Epidermal melanocyte (primary cell): Measurements from ENCODE around the gene GNG14.
"Not testable (repeated sequence)": the region's sequence is repeated elsewhere in the genome, so short reads cannot be mapped to it uniquely, and the experiment has no call there.

Source experiments
- DNase-seq: peaks from one replicate; pipeline ENCODE4 v3.0.0; 2011; ENCODE audit warnings: low spot score; ENCODE audit not compliant: insufficient read length

GNG14 gene

GRCh38 chr19:12723641-12724426 is 36.0 kb downstream of the GNG14 start, which contains the start of gene TNPO2:
TSS of gene TNPO2 (minus strand) at chr19:12723932. CDS start at chr19:12720977, 2,955 bp downstream.
- DNase-seq, result peak; percentile 80

DNA sequence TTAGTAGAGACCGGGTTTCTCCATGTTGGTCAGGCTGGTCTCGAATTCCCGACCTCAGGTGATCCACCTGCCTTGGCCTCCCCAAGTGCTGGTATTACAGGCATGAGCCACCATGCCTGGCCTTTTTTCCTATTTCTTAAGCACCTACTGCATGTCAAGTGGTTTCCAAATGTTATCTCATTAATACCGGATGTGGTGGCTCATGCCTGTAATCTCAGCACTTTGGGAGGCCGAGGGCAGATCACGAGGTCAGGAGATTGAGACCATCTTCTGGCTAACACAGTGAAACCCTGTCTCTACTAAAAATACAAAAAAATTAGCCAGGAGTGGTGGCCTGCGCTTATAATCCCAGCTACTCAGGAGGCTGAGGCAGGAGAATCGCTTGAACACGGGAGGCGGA is 37.8 kb downstream of the GNG14 start:
- not testable (repeated sequence) for DNase-seq

GRCh38 chr19:12726988-12727316 is 39.2 kb downstream of the GNG14 start:
- no peak for DNase-seq

DNA sequence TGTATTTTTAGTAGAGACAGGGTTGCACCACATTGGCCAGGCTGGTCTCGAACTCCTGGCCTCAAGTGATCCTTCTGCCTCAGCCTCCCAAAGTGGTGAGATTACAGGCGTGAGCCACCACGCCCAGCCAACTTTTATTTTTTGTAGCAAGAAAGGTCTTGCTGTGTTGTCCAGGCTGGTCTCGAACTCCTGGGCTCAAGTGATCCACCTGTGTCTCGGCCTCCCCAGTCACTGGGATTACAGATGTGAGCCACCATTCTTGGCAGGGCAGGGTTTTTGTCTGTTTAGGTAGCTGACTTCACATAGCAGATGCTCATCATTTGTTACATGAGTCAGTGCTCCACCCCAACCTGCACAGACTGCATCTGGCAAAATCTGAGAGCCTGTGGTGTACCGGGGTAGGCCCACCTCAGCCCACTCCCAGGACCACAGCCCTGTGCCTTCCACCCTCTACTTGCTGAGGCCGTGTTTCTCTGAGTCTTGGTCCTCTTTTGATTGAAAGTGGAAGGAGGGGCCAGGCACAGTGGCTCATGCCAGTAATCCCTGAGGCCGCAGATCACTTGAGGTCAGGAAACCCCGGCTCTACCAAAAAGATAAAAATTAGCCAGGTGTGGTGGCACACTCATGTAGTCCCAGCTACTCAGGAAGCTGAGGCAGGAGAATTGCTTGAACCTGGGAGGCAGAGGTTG is 40.1 kb downstream of the GNG14 start:
- DNase-seq, result no peak

DNA sequence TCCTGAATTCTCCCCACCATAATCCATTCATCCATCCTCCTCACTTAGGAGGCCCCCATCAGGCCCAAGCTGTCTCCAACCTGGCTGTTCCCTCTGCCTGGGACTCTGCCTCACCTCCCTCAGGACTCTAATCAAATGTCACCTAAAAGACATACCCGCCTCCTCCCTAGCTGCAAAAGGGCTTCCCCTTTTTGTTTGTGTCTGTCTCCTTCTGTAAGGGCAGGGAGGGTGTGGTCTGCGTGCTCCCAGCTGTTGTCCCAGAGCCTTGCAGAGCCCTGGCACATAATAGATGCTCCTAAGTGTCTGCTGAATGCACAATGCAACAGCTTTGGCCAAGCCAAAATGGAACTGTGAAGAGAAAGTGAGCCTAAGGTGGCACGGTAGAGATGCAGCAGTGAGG is 42.3 kb downstream of the GNG14 start:
- no peak for DNase-seq

DNA sequence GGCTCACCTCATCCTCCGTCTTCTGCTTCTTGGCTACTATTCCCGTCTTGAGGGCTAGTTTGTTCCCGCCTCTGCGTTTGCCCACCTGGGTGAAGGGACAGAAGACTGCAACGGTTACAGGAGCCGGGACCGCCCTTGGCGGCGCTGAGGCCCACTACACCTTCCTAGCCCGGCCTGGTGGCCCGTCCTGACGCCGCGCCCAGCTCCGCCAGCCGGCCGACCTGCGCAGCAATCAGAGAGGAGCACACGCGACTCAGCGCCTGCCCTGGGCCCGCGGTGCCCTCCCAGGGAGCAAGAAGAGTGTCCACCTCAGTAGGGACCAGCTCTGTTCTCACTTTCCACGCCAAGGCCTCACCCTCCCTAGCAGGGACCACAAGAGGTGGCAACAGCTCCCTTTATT is 43.5 kb downstream of the GNG14 start:
- no peak for DNase-seq

DNA sequence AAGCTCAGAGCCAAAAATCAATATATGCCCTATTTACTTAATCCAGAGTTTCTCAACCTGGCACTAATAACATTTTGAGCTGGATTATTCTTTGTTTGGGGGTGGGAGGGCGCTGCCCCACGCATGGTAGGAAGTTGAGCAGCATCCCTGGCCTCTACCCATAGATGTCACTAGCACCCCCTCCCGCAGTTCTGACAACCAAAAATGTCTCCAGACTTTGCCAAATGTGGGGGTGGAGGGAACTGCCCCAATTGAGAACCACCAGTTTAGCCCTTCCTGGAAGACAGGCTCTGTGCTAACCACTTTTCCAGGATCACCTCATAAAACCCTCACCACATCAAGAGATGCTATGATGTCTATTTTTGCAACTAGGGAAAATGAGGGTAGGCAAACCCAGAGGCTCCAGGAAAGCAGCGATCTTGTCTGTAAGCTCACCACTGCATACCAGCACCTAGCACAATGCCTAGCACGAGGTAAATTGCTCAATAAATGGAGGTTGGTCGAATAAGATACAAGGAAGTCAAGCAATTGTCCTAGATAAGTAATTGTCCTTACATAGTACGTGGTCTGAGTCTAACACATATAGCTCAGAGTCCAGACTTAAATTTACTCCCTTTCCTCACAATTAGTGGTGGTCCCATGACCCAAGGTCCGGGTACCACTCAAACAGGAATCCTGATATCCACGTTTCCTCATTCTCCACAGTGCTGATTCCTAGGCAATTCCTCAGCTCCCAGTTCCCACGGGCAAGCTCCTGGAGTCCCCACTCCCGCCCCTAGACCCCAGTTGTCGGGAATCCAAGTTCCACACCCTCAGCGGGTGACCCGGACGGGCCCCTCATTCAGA is 45.8 kb downstream of the GNG14 start:
- DNase-seq, result no peak

- peak; percentile 100 for DNase-seq
These were observed 49.4 kb downstream of the GNG14 start, which contains the start of gene GET3 for GRCh38 chr19:12736995-12737834. TSS of gene GET3 (plus strand) at chr19:12737497. CDS start at chr19:12737506, 9 bp downstream.

GRCh38 chr19:12737835-12738351 is 50.1 kb downstream of the GNG14 start:
- no peak for DNase-seq
